HepG2 (cell line): ENCODE measurements around the gene CHMP5. TPM values are rescaled to one million over a fixed set of nuclear protein-coding genes. Genes with fewer than 3 reads are reported as not detected.
A peak's percentile ranks its signal among the peaks of the same experiment; 100 is the strongest.

ENCODE experiments used
- ADNP ChIP-seq: sonication (generic); formaldehyde crosslinking; IDR thresholded peaks from 2 replicates; pipeline ENCODE4 v1.4.0; 2020; ENCODE audit warnings: missing genetic modification reagents
- GZF1 ChIP-seq: sonication (generic); formaldehyde crosslinking; IDR thresholded peaks from 2 replicates; pipeline ENCODE4 v1.5.1; 2020; ENCODE audit warnings: mild to moderate bottlenecking, missing genetic modification reagents
- HES4 ChIP-seq: sonication (generic); formaldehyde crosslinking; IDR thresholded peaks from 2 replicates; pipeline ENCODE4 v1.9.0; 2021; ENCODE audit warnings: mild to moderate bottlenecking, missing genetic modification reagents, borderline replicate concordance
- HMGXB4 ChIP-seq, 2 experiments: sonication (generic) in 1 of 2; formaldehyde crosslinking in 1 of 2; IDR thresholded peaks; 2 replicates each; pipeline versions ENCODE4 v1.4.0 to v1.6.1; 2018 to 2020; ENCODE audit warnings: missing genetic modification reagents in 2 of 2, borderline replicate concordance in 1 of 2, low read depth in 1 of 2, mild to moderate bottlenecking in 1 of 2, missing biosample characterization in 1 of 2
- MAFK ChIP-seq, 2 experiments: IDR thresholded peaks in 1 of 2; conservative IDR thresholded peaks in 1 of 2; 2 replicates each; pipeline ENCODE4 v1.6.1; 2011; ENCODE audit warnings: improper control_type of control experiment in 2 of 2, low read length in 2 of 2
- MTA1 ChIP-seq: sonication (generic); formaldehyde crosslinking; IDR thresholded peaks from 2 replicates; pipeline ENCODE4 v1.4.0; 2020; ENCODE audit warnings: missing genetic modification reagents, mild to moderate bottlenecking, borderline replicate concordance
- NFATC3 ChIP-seq: sonication (generic); formaldehyde crosslinking; IDR thresholded peaks from 2 replicates; pipeline ENCODE4 v1.5.1; 2020; ENCODE audit warnings: mild to moderate bottlenecking, missing genetic modification reagents
- NFIB ChIP-seq: sonication (generic); formaldehyde crosslinking; IDR thresholded peaks from 2 replicates; pipeline ENCODE4 v1.9.0; 2021; ENCODE audit warnings: missing genetic modification reagents, mild to moderate bottlenecking, borderline replicate concordance
- PAWR ChIP-seq: sonication (generic); formaldehyde crosslinking; IDR thresholded peaks from 2 replicates; pipeline ENCODE4 v1.4.0; 2020; ENCODE audit warnings: missing genetic modification reagents, mild to moderate bottlenecking, borderline replicate concordance
- PHF21A ChIP-seq: sonication (generic); formaldehyde crosslinking; IDR thresholded peaks from 2 replicates; pipeline ENCODE4 v1.5.0; 2020; ENCODE audit warnings: mild to moderate bottlenecking, missing genetic modification reagents
- PPARG ChIP-seq: conservative IDR thresholded peaks from 2 replicates; pipeline ENCODE4 v1.6.1; 2016; ENCODE audit warnings: missing biosample characterization, missing genetic modification reagents
- RNF2 ChIP-seq: fragments of 450-650 bp; conservative IDR thresholded peaks from 2 replicates; pipeline ENCODE4 v1.6.1; 2016; ENCODE audit warnings: low read depth
- SP5 ChIP-seq: IDR thresholded peaks from 2 replicates; pipeline ENCODE4 v1.6.1; 2016; ENCODE audit warnings: low read depth, borderline replicate concordance
- ZBTB43 ChIP-seq: sonication (generic); formaldehyde crosslinking; conservative IDR thresholded peaks from 2 replicates; pipeline ENCODE4 v1.4.0; 2020; ENCODE audit warnings: missing genetic modification reagents
- ZKSCAN5 ChIP-seq: sonication (generic); formaldehyde crosslinking; IDR thresholded peaks from 2 replicates; pipeline ENCODE4 v1.5.1; 2020; ENCODE audit warnings: mild to moderate bottlenecking, missing genetic modification reagents
- ZMAT5 ChIP-seq: sonication (generic); formaldehyde crosslinking; IDR thresholded peaks from 2 replicates; pipeline ENCODE4 v1.5.0; 2020; ENCODE audit warnings: mild to moderate bottlenecking, low read depth, missing genetic modification reagents, borderline replicate concordance
- ZNF292 ChIP-seq: sonication (generic); formaldehyde crosslinking; IDR thresholded peaks from 2 replicates; pipeline ENCODE4 v1.8.1; 2022; ENCODE audit warnings: mild to moderate bottlenecking, low read depth, missing genetic modification reagents, borderline replicate concordance
- ZNF326 ChIP-seq: sonication (generic); formaldehyde crosslinking; IDR thresholded peaks from 2 replicates; pipeline ENCODE4 v1.4.0; 2020; ENCODE audit warnings: missing genetic modification reagents, borderline replicate concordance
- ZNF558 ChIP-seq: sonication (generic); formaldehyde crosslinking; IDR thresholded peaks from 2 replicates; pipeline ENCODE4 v1.9.0; 2022; ENCODE audit warnings: mild to moderate bottlenecking, missing genetic modification reagents, borderline replicate concordance
- polyA plus RNA-seq, 8 experiments: library from polyadenylated mRNA; depleted of rRNA in 3 of 8; stranded (reverse) in 7 of 8; unstranded in 1 of 8; fragments of >200 nt; fragmentation: Illumina TruSeq in 4 of 8; extraction: Trizol in 4 of 8; gene quantifications; 2 replicates each; pipeline versions ENCODE4 v1.2.1 to v1.2.3, GENCODE V29; 2011 to 2016; ENCODE audit warnings: low read depth in 4 of 8, missing spikeins in 1 of 8, mixed read lengths in 1 of 8; ENCODE audit not compliant: insufficient read depth in 1 of 8
- total RNA-seq, 5 experiments: library from RNA; depleted of rRNA; stranded (reverse); fragments of >200 nt; fragmentation: Illumina TruSeq; extraction: Trizol; gene quantifications; 2 replicates each; pipeline ENCODE4 v1.2.3, GENCODE V29; 2016; ENCODE audit warnings: low read depth in 1 of 5
- TF ChIP-seq, protein P1 (sequence below): sonication (generic); formaldehyde crosslinking; IDR thresholded peaks from 2 replicates; pipeline ENCODE4 v1.8.0; 2022; ENCODE audit warnings: low read depth, missing genetic modification reagents
- TF ChIP-seq, protein P2 (sequence below): sonication (generic); formaldehyde crosslinking; IDR thresholded peaks from 2 replicates; pipeline ENCODE4 v1.8.0; 2022; ENCODE audit warnings: mild to moderate bottlenecking, missing genetic modification reagents, moderate library complexity

Gene CHMP5
- total and polyA plus RNA-seq, 2 of the 13 experiments (the other 11 are each of a cell fraction or from before 2014, with no cell fraction given): 46.0 to 57.3 TPM

GRCh38 chr9:33290247-33291030 is 25.6 kb downstream of the CHMP5 start, which contains the start of gene NFX1 (continued):
- TF ChIP-seq HMGXB4 (CRISPR knock-in tag; IDR thresholded peaks at IDR 0.05; ENCODE audit: borderline replicate concordance in 1 of 2, low read depth in 1 of 2): peak; percentile 79 to 93; a peak in 3 of 4 replicates
- TF ChIP-seq HES4 (CRISPR knock-in tag): peak; percentile 39
- peak; percentile 43; the same call in 1 of the 2 replicates for TF ChIP-seq MTA1
- TF ChIP-seq ZMAT5 (CRISPR knock-in tag): no peak
- TF ChIP-seq RNF2: peak; percentile 99
- TF ChIP-seq ZBTB43: peak; percentile 77; the same call in 1 of the 2 replicates
- TF ChIP-seq, protein P1, sequence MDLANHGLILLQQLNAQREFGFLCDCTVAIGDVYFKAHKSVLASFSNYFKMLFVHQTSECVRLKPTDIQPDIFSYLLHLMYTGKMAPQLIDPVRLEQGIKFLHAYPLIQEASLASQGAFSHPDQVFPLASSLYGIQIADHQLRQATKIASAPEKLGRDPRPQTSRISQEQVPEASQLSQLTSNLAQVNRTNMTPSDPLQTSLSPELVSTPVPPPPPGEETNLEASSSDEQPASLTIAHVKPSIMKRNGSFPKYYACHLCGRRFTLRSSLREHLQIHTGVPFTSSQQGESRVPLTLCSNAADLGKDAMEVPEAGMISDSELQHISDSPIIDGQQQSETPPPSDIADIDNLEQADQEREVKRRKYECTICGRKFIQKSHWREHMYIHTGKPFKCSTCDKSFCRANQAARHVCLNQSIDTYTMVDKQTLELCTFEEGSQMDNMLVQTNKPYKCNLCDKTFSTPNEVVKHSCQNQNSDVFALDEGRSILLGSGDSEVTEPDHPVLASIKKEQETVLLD (CRISPR knock-in tag): peak; percentile 44; the same call in 1 of the 2 replicates
- TF ChIP-seq ZNF292: no peak; the same call in 1 of the 2 replicates
- no peak for TF ChIP-seq ZKSCAN5 (CRISPR knock-in tag)
- no peak for TF ChIP-seq GZF1 (CRISPR knock-in tag)
- no peak; the same call in 1 of the 2 replicates for TF ChIP-seq SP5 (CRISPR knock-in tag)
- TF ChIP-seq, protein P2, sequence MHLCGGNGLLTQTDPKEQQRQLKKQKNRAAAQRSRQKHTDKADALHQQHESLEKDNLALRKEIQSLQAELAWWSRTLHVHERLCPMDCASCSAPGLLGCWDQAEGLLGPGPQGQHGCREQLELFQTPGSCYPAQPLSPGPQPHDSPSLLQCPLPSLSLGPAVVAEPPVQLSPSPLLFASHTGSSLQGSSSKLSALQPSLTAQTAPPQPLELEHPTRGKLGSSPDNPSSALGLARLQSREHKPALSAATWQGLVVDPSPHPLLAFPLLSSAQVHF (CRISPR knock-in tag): peak; percentile 69
- no peak for TF ChIP-seq ZNF326
- 0 out of 2 replicates have a peak, but pooled peaks have one; percentile 86 for TF ChIP-seq ZNF558 (CRISPR knock-in tag)
- no peak for TF ChIP-seq ADNP (CRISPR knock-in tag)
- TF ChIP-seq NFIB (CRISPR knock-in tag): no peak
- TF ChIP-seq PAWR (CRISPR knock-in tag): no peak
- no peak for TF ChIP-seq NFATC3
- no peak for TF ChIP-seq MAFK (conservative IDR thresholded peaks at IDR 0.05 in 1 of 2, IDR thresholded peaks at IDR 0.05 in 1 of 2; ENCODE audit: low read length in 2 of 2)
- no peak for TF ChIP-seq PPARG (CRISPR knock-in tag)
- TF ChIP-seq PHF21A (CRISPR knock-in tag): peak; percentile 76; the same call in 1 of the 2 replicates
